Neural progenitor cell (in vitro differentiated cells): ENCODE measurements around the gene FRG1.
"Not testable (repeated sequence)": the region's sequence is repeated elsewhere in the genome, so short reads cannot be mapped to it uniquely, and the experiment has no call there.

Experiments used
- CTCF ChIP-seq: fragments of 200-600 bp; sonication (generic); IDR thresholded peaks from 2 replicates; pipeline ENCODE4 v1.5.1; 2017; ENCODE audit warnings: antibody characterized with exemption, mild to moderate bottlenecking
- EZH2phosphoT487 ChIP-seq: fragments of 200-600 bp; sonication (generic); IDR thresholded peaks from 2 replicates; pipeline ENCODE4 v1.6.1; 2017; ENCODE audit warnings: antibody characterized with exemption

DNA sequence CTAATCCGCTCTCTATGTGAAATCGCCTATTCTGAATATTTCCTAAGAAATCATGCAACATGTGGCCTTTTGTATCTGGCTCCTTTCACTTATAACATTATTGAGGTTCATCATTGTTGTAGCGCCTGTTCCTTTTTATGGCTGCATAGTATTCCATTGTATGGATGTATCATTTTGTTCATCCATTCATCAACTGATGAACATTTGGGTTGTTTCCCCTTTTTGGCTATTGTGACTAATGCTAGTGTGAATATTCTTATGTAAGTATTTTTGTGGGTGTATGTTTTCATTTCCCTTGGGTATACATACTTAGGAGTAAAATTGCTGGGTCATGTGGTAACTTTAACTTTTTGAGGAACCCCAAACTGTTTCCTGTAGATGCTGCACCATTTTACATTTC, 1.7 kb downstream of the FRG1 start:
- not testable (repeated sequence) for TF ChIP-seq CTCF, EZH2phosphoT487
